HCT116 (cell line): ENCODE data around the gene FOXC2. TPM values are rescaled to one million over a fixed set of nuclear protein-coding genes. Genes with fewer than 3 reads are reported as not detected.

Source experiments
- ATAC-seq: fragments of 200-7000 bp; cut with Tn5 transposase; 2 replicates; pipeline ENCODE4 v1.9.1; 2020; ENCODE audit warnings: mild to moderate bottlenecking, moderate library complexity
- BruUV-seq: library from RNA; stranded (reverse); fragments of 400-500 nt; replicated peaks from 2 replicates; lab custom pipeline; 2021; lab: Mats Ljungman, UMichigan
- CTCF ChIA-PET: fragments of 300-600 bp; sonication (Branson Sonifier 250); formaldehyde crosslinking; loops from one replicate; lab custom pipeline; 2021; ENCODE audit warnings: antibody characterized with exemption; lab: Charles Lee
- POLR2A ChIA-PET: fragments of 300-600, 350-600 bp; sonication (Branson Sonifier 250); formaldehyde crosslinking; loops from one replicate; lab custom pipeline; 2021; ENCODE audit warnings: antibody characterized with exemption; lab: Charles Lee
- RAD21 ChIA-PET, 2 experiments: fragments of 300-600 bp; sonication (Branson Sonifier 250); formaldehyde crosslinking; loops; one replicate each; lab custom pipeline; 2023; ENCODE audit warnings: low total read pairs in 2 of 2; ENCODE audit not compliant: uncharacterized antibody in 2 of 2, unreplicated experiment in 2 of 2, low non-redundant PET in 1 of 2; lab: Charles Lee
- DNase-seq: peaks from one replicate; pipeline ENCODE4 v3.0.0-alpha.2; 2010; ENCODE audit warnings: low read depth, low spot score
- H2AFZ ChIP-seq: fragments of 200-600 bp; shearing (Covaris generic), sonication (generic); 2 replicates; pipeline ENCODE4 v1.6.1; 2017; ENCODE audit warnings: low read depth, mixed run types, mixed read lengths, antibody characterized with exemption, low read length; ENCODE audit not compliant: poor library complexity, severe bottlenecking
- H3K27ac ChIP-seq: 2 replicates; pipeline ENCODE4 v1.5.1; 2012; ENCODE audit warnings: low read depth, low read length
- H3K27me3 ChIP-seq: fragments of 200-600 bp; sonication (generic); 2 replicates; pipeline ENCODE4 v1.6.1; 2016; ENCODE audit warnings: mixed run types, low read length, mixed read lengths; ENCODE audit not compliant: insufficient read depth
- H3K36me3 ChIP-seq, 2 experiments: fragments of 200-500 bp in 1 of 2; fragments of 200-600 bp in 1 of 2; sonication (Bioruptor generic) in 1 of 2; sonication (generic) in 1 of 2; 2 replicates each; pipeline versions ENCODE4 v1.5.1 to v1.6.1; 2014 to 2016; ENCODE audit warnings: low read length in 2 of 2, inconsistent platforms in 1 of 2, mixed read lengths in 1 of 2, mixed run types in 1 of 2; ENCODE audit not compliant: insufficient read depth in 2 of 2, control insufficient read depth in 1 of 2
- H3K4me1 ChIP-seq, 2 experiments: fragments of 200-600 bp in 1 of 2; sonication (generic) in 1 of 2; 2 replicates each; pipeline versions ENCODE4 v1.5.1 to v1.6.1; 2012 to 2017; ENCODE audit warnings: low read length in 2 of 2, inconsistent platforms in 1 of 2, mild to moderate bottlenecking in 1 of 2, mixed read lengths in 1 of 2, mixed run types in 1 of 2, moderate library complexity in 1 of 2; ENCODE audit not compliant: insufficient read depth in 2 of 2, control insufficient read depth in 1 of 2
- H3K4me2 ChIP-seq: fragments of 200-600 bp; sonication (generic); 2 replicates; pipeline ENCODE4 v1.6.1; 2017; ENCODE audit warnings: mixed run types, low read length, mixed read lengths
- H3K4me3 ChIP-seq, 2 experiments: fragments of 200-600 bp in 1 of 2; sonication (generic) in 1 of 2; replicated peaks in 1 of 2; 2 replicates each; pipeline ENCODE4 v1.5.1; 2011 to 2016; ENCODE audit warnings: low read length in 2 of 2, control low read depth in 1 of 2, low read depth in 1 of 2, mild to moderate bottlenecking in 1 of 2, mixed read lengths in 1 of 2, mixed run types in 1 of 2
- H3K79me2 ChIP-seq: fragments of 200-600 bp; sonication (generic); 2 replicates; pipeline ENCODE4 v1.6.1; 2017; ENCODE audit warnings: mild to moderate bottlenecking, mixed run types, low read length, moderate library complexity, mixed read lengths; ENCODE audit not compliant: insufficient read depth
- H3K9ac ChIP-seq: fragments of 200-600 bp; sonication (generic); 2 replicates; pipeline ENCODE4 v1.6.1; 2016; ENCODE audit warnings: low read length, mixed read lengths
- H3K9me2 ChIP-seq: fragments of 200-600 bp; sonication (generic), shearing (Covaris generic); 2 replicates; pipeline ENCODE4 v1.6.1; 2017; ENCODE audit warnings: mixed run types, mild to moderate bottlenecking, moderate library complexity; ENCODE audit not compliant: insufficient read depth
- H3K9me3 ChIP-seq, 2 experiments: fragments of 200-500 bp in 1 of 2; fragments of 200-600 bp in 1 of 2; sonication (Bioruptor generic) in 1 of 2; sonication (generic) in 1 of 2; 2 replicates each; pipeline ENCODE4 v1.6.1; 2014 to 2017; ENCODE audit warnings: low read length in 2 of 2, mixed read lengths in 2 of 2, inconsistent platforms in 1 of 2, low read depth in 1 of 2, mild to moderate bottlenecking in 1 of 2, mixed run types in 1 of 2, moderate library complexity in 1 of 2; ENCODE audit not compliant: control insufficient read depth in 1 of 2, insufficient read depth in 1 of 2
- H4K20me1 ChIP-seq: fragments of 200-600 bp; sonication (generic), shearing (Covaris generic); 2 replicates; pipeline ENCODE4 v1.6.1; 2017; ENCODE audit warnings: mixed run types, mild to moderate bottlenecking, moderate library complexity; ENCODE audit not compliant: insufficient read depth
- CEBPB ChIP-seq: IDR thresholded peaks from 2 replicates; pipeline ENCODE4 v1.6.1; 2012; ENCODE audit warnings: low read depth
- CTCF ChIP-seq, 3 experiments: fragments of 200-600 bp in 1 of 3; sonication (generic) in 1 of 3; IDR thresholded peaks in 2 of 3; conservative IDR thresholded peaks in 1 of 3; 2 replicates each; pipeline ENCODE4 v1.5.1; 2012 to 2017; ENCODE audit warnings: low read depth in 2 of 3, low read length in 2 of 3, antibody characterized with exemption in 1 of 3, borderline replicate concordance in 1 of 3, control low read depth in 1 of 3, mild to moderate bottlenecking in 1 of 3, mixed read lengths in 1 of 3, mixed run types in 1 of 3, moderate library complexity in 1 of 3; ENCODE audit not compliant: insufficient read depth in 1 of 3
- EGR1 ChIP-seq: IDR thresholded peaks from 2 replicates; pipeline ENCODE4 v1.6.1; 2012; ENCODE audit warnings: low read depth
- EZH2phosphoT487 ChIP-seq: fragments of 200-600 bp; IDR thresholded peaks from 2 replicates; pipeline ENCODE4 v1.6.1; 2018; ENCODE audit warnings: antibody characterized with exemption, borderline replicate concordance
- FOSL1 ChIP-seq: IDR thresholded peaks from 2 replicates; pipeline ENCODE4 v1.6.1; 2012; ENCODE audit warnings: low read depth
- JUND ChIP-seq: IDR thresholded peaks from 2 replicates; pipeline ENCODE4 v1.6.1; 2012
- MAX ChIP-seq: IDR thresholded peaks from 2 replicates; pipeline ENCODE4 v1.6.1; 2012
- POLR2A ChIP-seq: IDR thresholded peaks from 2 replicates; pipeline ENCODE4 v1.7.0; 2011; ENCODE audit warnings: borderline replicate concordance; ENCODE audit not compliant: insufficient read depth, insufficient read length; ENCODE audit errors: extremely low read depth
- RAD21 ChIP-seq: IDR thresholded peaks from 2 replicates; pipeline ENCODE4 v1.6.1; 2012; ENCODE audit warnings: low read depth, mild to moderate bottlenecking
- REST ChIP-seq: IDR thresholded peaks from 2 replicates; pipeline ENCODE4 v1.6.1; 2012; ENCODE audit warnings: low read depth
- SIN3A ChIP-seq: IDR thresholded peaks from 2 replicates; pipeline ENCODE4 v1.6.1; 2012; ENCODE audit warnings: low read depth
- SRF ChIP-seq: IDR thresholded peaks from 2 replicates; pipeline ENCODE4 v1.6.1; 2012; ENCODE audit warnings: low read depth
- TCF7L2 ChIP-seq: IDR thresholded peaks from 2 replicates; pipeline ENCODE4 v1.7.0; 2011; ENCODE audit warnings: borderline replicate concordance, inconsistent platforms; ENCODE audit not compliant: insufficient read depth, insufficient read length; ENCODE audit errors: extremely low read depth
- YY1 ChIP-seq: IDR thresholded peaks from 2 replicates; pipeline ENCODE4 v1.6.1; 2011; ENCODE audit warnings: low read length, low read depth, moderate library complexity, mild to moderate bottlenecking; ENCODE audit not compliant: insufficient replicate concordance; ENCODE audit errors: extremely low read depth
- ZFX ChIP-seq: fragments of 450-650 bp; IDR thresholded peaks from 2 replicates; pipeline ENCODE4 v1.6.1; 2017
- intact Hi-C: fragments of 100-400 bp; cut with micrococcal nuclease; formaldehyde crosslinking; loops from 2 replicates; pipeline ENCODE4 v1.10.0; 2022
- total RNA-seq: library from RNA; stranded (reverse); gene quantifications from one replicate; pipeline ENCODE4 v1.2.1, GENCODE V29; 2021; ENCODE audit not compliant: unreplicated experiment
- TF ChIP-seq, protein P1 (sequence below): IDR thresholded peaks from 2 replicates; pipeline ENCODE4 v1.6.1; 2011; ENCODE audit warnings: mild to moderate bottlenecking, low read length, moderate library complexity; ENCODE audit not compliant: insufficient replicate concordance; ENCODE audit errors: extremely low read depth

Gene FOXC2
- total RNA-seq, 1 experiment from 2014 or later = 0.22 TPM

- H3K4me3 ChIP-seq = no peak overlapping the region
- no peak overlapping the region for H3K27ac ChIP-seq
- no peaks in the 10 kb centered on the region for H4K20me1 ChIP-seq
- no peaks in the 10 kb centered on the region for H3K79me2 ChIP-seq
- ChIA-PET POLR2A (interaction anchor here (1.2 kb wide), 1 partner anchor 11 kb away, joined by 3 read pairs; no protein-coding TSS in a partner anchor), CTCF (interaction anchor here (1.0 to 4.3 kb wide), 18 partner anchors 11 to 1071 kb away, joined by 3 to 89 read pairs (median 10); no protein-coding TSS in a partner anchor), RAD21 (interaction anchor here (1.3 to 1.4 kb wide), 3 partner anchors 11 to 512 kb away, joined by 3 to 11 read pairs (median 6); no protein-coding TSS in a partner anchor)
- TF ChIP-seq YY1 (no peak), CTCF (IDR thresholded peaks at IDR 0.05 in 2 of 3, conservative IDR thresholded peaks at IDR 0.05 in 1 of 3; ENCODE audit: borderline replicate concordance in 1 of 3, insufficient read depth in 1 of 3, low read depth in 2 of 3, low read length in 2 of 3) (no peak), POLR2A (no peak), CEBPB (no peak), SIN3A (no peak), ZFX (no peak), MAX (no peak), RAD21 (no peak), EZH2phosphoT487 (no peak), FOSL1 (no peak), EGR1 (no peak), REST (no peak), SRF (no peak), JUND (no peak), TCF7L2 (no peak)
- TF ChIP-seq, protein P1, sequence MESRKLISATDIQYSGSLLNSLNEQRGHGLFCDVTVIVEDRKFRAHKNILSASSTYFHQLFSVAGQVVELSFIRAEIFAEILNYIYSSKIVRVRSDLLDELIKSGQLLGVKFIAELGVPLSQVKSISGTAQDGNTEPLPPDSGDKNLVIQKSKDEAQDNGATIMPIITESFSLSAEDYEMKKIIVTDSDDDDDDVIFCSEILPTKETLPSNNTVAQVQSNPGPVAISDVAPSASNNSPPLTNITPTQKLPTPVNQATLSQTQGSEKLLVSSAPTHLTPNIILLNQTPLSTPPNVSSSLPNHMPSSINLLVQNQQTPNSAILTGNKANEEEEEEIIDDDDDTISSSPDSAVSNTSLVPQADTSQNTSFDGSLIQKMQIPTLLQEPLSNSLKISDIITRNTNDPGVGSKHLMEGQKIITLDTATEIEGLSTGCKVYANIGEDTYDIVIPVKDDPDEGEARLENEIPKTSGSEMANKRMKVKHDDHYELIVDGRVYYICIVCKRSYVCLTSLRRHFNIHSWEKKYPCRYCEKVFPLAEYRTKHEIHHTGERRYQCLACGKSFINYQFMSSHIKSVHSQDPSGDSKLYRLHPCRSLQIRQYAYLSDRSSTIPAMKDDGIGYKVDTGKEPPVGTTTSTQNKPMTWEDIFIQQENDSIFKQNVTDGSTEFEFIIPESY = no peak
- H3K4me1 ChIP-seq = peaks cover 9 to 14% of the 10 kb centered on the region in 2 experiments
- H3K36me3 ChIP-seq = no peaks in the 10 kb centered on the region
- H3K4me2 ChIP-seq = no peak overlapping the region
- DNase-seq (no peak), ATAC-seq (no peak)
- no TSS peak for BruUV-seq
- H3K27me3 ChIP-seq = 0 out of 2 replicates have a peak, but pooled peaks cover 5% of the 10 kb centered on the region
- no peaks in the 10 kb centered on the region for H3K9me2 ChIP-seq
- H3K9ac ChIP-seq = no peak overlapping the region
- no peak overlapping the region for H2AFZ ChIP-seq
- no peaks in the 10 kb centered on the region for H3K9me3 ChIP-seq
- intact Hi-C loops = no loop called here
Measured at GRCh38 chr16:86565181-86565631, 1.4 kb upstream of the FOXC2 start.
